A549 (cell line): ENCODE results near the gene PCBP4.

Experiments used
- REST ChIP-seq: fragments of 200-600 bp; sonication (generic); IDR thresholded peaks from 2 replicates; pipeline ENCODE4 v1.6.1; 2016; ENCODE audit warnings: antibody characterized with exemption, mild to moderate bottlenecking, moderate library complexity
- USF2 ChIP-seq: fragments of 450-650 bp; IDR thresholded peaks from 2 replicates; pipeline ENCODE4 v1.6.1; 2014; ENCODE audit warnings: antibody characterized with exemption
- ZFP36 ChIP-seq: fragments of 450-650 bp; IDR thresholded peaks from 2 replicates; pipeline ENCODE4 v1.6.1; 2014; ENCODE audit warnings: borderline replicate concordance; ENCODE audit not compliant: partially characterized antibody

GRCh38 chr3:52014613-52015012, 47.4 kb upstream of the PCBP4 start:
- TF ChIP-seq REST (no peak), ZFP36 (no peak), USF2 (no peak)
